Skeletal muscle tissue (tissue), 4 donors: Measurements from ENCODE around the gene FBXO36. TPM values are rescaled to one million over a fixed set of nuclear protein-coding genes. Genes with fewer than 3 reads are reported as not detected.
"Not testable (repeated sequence)": the region's sequence is repeated elsewhere in the genome, so short reads cannot be mapped to it uniquely, and the experiment has no call there.

Experiments
- H3K27ac ChIP-seq: one replicate; pipeline ENCODE4 v1.7.0; 2013; ENCODE audit warnings: mild to moderate bottlenecking, low read depth, low read length, inconsistent platforms
- H3K27me3 ChIP-seq, 3 donors: one replicate each; pipeline ENCODE4 v1.7.0; 2013; ENCODE audit warnings: low read length in 3 of 3; ENCODE audit not compliant: control insufficient read depth in 3 of 3, insufficient read depth in 3 of 3
- H3K36me3 ChIP-seq, 3 donors: one replicate each; pipeline ENCODE4 v1.7.0; 2013; ENCODE audit warnings: low read length in 3 of 3; ENCODE audit not compliant: control insufficient read depth in 3 of 3, insufficient read depth in 3 of 3
- H3K4me1 ChIP-seq, 3 donors: one replicate each; pipeline ENCODE4 v1.7.0; 2013; ENCODE audit warnings: low read length in 3 of 3, mild to moderate bottlenecking in 3 of 3; ENCODE audit not compliant: control insufficient read depth in 3 of 3, insufficient read depth in 3 of 3
- H3K4me3 ChIP-seq, 3 donors: one replicate each; pipeline ENCODE4 v1.7.0; 2013; ENCODE audit warnings: low read length in 3 of 3
- H3K9ac ChIP-seq, 3 donors: one replicate each; pipeline ENCODE4 v1.7.0; 2013; ENCODE audit warnings: low read length in 3 of 3, mild to moderate bottlenecking in 3 of 3, moderate library complexity in 2 of 3, low read depth in 1 of 3
- H3K9me3 ChIP-seq, 3 donors: one replicate each; pipeline ENCODE4 v1.7.0; 2013; ENCODE audit warnings: low read length in 3 of 3; ENCODE audit not compliant: control insufficient read depth in 3 of 3
- total RNA-seq: library from RNA; depleted of rRNA; stranded (reverse); fragments of >200 nt; gene quantifications from one replicate; pipeline ENCODE4 v1.2.3, GENCODE V29; 2014
- donor health status: Osteomylitis.

Gene FBXO36
- total RNA-seq, 1 donor from 2014 or later: 2.1 TPM

DNA sequence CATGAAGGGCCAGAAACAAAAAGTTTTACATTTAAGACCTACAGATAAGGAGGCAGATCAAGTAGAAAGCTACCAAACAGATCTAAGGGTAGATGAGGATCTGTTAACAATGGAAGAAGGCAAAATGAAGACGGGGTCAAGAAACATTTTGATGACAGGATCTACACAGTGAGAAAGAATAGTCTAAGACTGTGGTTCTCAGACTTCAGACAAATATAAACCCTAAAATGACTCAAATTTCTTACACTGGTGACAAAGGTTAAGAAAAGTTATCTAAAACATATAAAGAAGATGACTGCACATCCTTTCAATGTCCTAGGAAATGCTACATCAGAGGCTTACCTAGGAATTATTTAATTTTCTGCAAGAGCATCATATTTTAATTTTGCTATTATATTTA lies 34.9 kb upstream of the FBXO36 start:
- H3K4me1 ChIP-seq: peaks cover 2 to 16% (median 11%) of the 10 kb centered on the region in 3 donors

DNA sequence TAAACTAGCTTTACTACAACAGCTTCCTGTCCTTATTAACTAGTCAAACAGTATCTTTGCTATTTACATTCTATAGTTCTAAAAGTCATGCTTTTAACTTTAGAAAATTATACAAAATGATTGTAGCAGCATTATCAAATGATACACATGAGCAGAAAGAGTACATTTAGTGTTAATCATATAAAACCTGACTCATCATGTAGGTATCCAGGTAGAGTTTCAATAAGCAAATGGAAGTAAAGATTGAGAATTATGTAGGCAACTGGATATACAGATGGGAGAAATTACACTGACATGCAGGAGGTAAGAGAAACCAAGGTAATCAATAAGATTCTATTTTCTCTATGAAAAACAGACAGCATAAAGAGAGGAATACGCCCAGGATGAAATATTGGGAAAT lies 34.3 kb upstream of the FBXO36 start:
- Histone ChIP-seq H3K9ac (no peak overlapping the region), H3K4me3 (no peak overlapping the region), H3K9me3 (no peaks in the 10 kb centered on the region), H3K27ac (no peak overlapping the region), H3K36me3 (no peaks in the 10 kb centered on the region), H3K4me1 (peaks cover 2 to 16% (median 11%) of the 10 kb centered on the region in 3 donors), H3K27me3 (no peaks in the 10 kb centered on the region)

More for the DNA sequence above, 34.9 kb upstream of the FBXO36 start:
- H3K36me3 ChIP-seq: no peaks in the 10 kb centered on the region
- H3K27ac ChIP-seq: no peak overlapping the region
- no peaks in the 10 kb centered on the region for H3K27me3 ChIP-seq
- H3K9me3 ChIP-seq: no peaks in the 10 kb centered on the region
- H3K9ac ChIP-seq: no peak overlapping the region
- no peak overlapping the region for H3K4me3 ChIP-seq

DNA sequence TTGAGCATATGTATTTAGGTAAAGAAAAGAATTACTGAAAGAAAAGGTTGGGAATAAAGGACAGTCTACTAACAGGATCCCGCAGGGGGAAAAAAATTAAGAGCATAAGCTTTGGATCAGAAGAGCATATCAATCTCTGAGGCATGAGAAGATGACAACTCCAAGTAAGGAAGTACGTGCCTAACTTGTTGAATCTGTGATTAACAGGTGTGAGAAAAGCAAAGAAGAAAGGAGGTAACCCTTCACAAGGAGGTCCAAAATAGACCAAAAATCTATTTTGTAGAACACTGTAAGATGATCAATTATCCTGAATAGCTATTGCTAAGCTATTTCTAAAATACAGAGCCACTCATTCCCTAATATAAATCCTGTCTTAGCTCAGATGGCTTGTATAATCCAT lies 33.3 kb upstream of the FBXO36 start:
- H3K4me3 ChIP-seq: no peak overlapping the region
- no peaks in the 10 kb centered on the region for H3K27me3 ChIP-seq
- peaks cover 2 to 21% (median 11%) of the 10 kb centered on the region in 3 donors for H3K4me1 ChIP-seq
- no peaks in the 10 kb centered on the region for H3K36me3 ChIP-seq
- H3K9me3 ChIP-seq: no peaks in the 10 kb centered on the region
- H3K27ac ChIP-seq: no peak overlapping the region
- no peak overlapping the region for H3K9ac ChIP-seq

DNA sequence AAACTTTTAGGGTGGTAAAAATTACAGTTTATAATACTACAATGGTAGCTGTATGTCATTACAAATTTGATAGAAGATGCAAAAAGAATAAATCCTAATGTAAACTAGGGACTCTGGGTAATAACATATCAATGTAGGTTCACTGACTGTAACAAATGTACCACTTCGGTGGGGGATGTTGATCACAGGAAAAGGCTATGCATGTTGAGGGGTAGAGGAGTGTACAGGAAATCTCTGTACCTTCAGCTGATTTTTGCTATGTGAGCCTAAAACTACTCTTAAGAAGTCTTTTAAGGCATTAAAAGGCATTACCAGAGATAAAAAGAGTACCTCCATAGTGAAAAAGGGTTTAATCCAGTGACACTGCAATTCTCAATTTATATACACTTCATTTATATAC lies 25.4 kb upstream of the FBXO36 start:
- H3K4me1 ChIP-seq: peaks cover 4 to 17% (median 11%) of the 10 kb centered on the region in 3 donors
- H3K27ac ChIP-seq: no peak overlapping the region
- no peak overlapping the region for H3K4me3 ChIP-seq
- H3K36me3 ChIP-seq: no peaks in the 10 kb centered on the region
- H3K9me3 ChIP-seq: no peaks in the 10 kb centered on the region
- H3K27me3 ChIP-seq: no peaks in the 10 kb centered on the region
- no peak overlapping the region for H3K9ac ChIP-seq

DNA sequence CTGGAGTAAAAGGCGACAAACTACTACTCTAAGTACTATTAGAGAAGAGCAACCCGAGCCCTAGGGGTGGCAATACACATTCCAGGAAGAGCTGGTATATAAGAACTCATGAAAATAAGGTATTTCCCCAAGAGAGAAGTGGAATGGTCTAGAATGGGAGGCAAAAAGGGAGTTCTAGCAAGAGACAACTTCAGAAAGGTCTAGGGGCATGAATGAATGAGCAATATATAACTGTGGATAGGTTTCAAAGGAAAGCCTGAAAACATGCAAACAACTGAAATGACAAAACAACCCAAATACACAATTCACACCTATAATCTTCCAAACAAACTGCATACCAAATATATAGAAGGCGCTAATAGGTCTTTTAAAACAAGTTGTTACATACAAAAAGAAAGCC lies 22.7 kb upstream of the FBXO36 start:
- H3K36me3 ChIP-seq: peaks cover 0 to 3% (median 0%) of the 10 kb centered on the region in 3 donors
- H3K4me3 ChIP-seq: no peak overlapping the region
- no peak overlapping the region for H3K27ac ChIP-seq
- H3K4me1 ChIP-seq: peaks cover 9 to 16% (median 14%) of the 10 kb centered on the region in 3 donors
- no peak overlapping the region for H3K9ac ChIP-seq
- no peaks in the 10 kb centered on the region for H3K27me3 ChIP-seq
- H3K9me3 ChIP-seq: no peaks in the 10 kb centered on the region

DNA sequence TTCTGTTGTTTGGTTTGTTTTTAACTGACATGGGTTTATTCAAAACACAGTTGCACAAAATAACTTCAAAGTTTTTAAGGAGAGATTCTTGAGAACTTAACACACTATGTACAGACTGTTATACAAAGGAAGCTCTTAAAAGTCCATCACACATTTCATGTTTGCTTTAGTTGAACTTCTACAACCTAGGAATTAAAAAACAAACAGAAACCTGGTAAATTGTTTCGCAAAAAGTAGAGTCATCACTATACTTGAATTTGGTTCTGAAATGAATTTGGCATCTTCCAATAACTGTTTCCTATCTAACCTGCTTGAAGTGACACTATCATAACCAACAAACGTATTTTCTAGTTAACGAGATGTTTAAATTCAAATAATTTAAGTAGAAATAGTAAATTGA lies 22.3 kb upstream of the FBXO36 start:
- Histone ChIP-seq H3K9me3 (no peaks in the 10 kb centered on the region), H3K27ac (no peak overlapping the region), H3K4me3 (no peak overlapping the region), H3K36me3 (peaks cover 0 to 3% (median 0%) of the 10 kb centered on the region in 3 donors), H3K9ac (no peak overlapping the region), H3K27me3 (no peaks in the 10 kb centered on the region), H3K4me1 (peaks cover 5 to 14% (median 12%) of the 10 kb centered on the region in 3 donors)

DNA sequence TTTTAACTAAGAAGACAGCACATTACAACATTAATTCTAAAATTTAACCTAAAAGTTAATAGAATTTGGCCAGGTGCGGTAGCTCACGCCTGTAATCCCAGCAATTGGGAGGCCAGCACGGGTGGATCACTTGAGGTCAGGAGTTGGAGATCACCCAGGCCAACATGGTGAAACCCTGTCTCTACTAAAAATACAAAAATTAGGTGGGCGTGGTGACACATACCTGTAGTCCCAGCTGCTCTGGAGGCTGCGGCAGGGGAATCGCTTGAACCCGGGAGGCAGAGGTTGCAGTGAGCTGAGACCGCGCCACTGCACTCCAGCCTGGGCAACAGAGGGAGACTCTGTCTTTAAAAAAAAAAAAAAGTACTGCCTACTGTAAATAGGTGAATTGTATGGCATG lies 21.8 kb upstream of the FBXO36 start:
- not testable (repeated sequence) for H3K4me3 ChIP-seq, H3K9ac ChIP-seq, H3K27ac ChIP-seq, H3K27me3 ChIP-seq, H3K36me3 ChIP-seq, H3K9me3 ChIP-seq
- peaks cover 5 to 14% (median 13%) of the 10 kb centered on the region in 3 donors for H3K4me1 ChIP-seq

DNA sequence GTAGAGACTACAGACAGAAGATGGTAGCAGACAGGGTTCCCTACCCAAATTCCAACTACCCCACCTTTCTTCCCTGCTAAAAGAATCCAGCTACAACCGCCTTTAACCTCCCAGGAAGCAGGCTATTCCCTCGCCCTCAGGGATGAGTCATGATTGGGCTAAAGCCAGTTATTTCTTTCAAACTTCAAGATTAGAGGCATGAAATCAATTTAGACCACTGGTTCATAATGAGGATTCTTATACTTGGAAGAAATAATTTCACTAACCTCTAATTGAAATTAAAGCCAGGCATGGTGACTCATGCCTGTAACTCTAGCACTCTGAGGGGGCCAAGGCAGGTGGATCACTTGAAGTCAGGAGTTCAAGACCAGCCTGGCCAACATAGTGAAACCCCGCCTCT lies 20.5 kb upstream of the FBXO36 start:
- Histone ChIP-seq H3K4me1 (peaks cover 5 to 14% (median 14%) of the 10 kb centered on the region in 3 donors), H3K4me3 (no peak overlapping the region), H3K27ac (no peak overlapping the region), H3K36me3 (peaks cover 0 to 3% (median 0%) of the 10 kb centered on the region in 3 donors), H3K9me3 (no peaks in the 10 kb centered on the region), H3K9ac (no peak overlapping the region), H3K27me3 (no peaks in the 10 kb centered on the region)

DNA sequence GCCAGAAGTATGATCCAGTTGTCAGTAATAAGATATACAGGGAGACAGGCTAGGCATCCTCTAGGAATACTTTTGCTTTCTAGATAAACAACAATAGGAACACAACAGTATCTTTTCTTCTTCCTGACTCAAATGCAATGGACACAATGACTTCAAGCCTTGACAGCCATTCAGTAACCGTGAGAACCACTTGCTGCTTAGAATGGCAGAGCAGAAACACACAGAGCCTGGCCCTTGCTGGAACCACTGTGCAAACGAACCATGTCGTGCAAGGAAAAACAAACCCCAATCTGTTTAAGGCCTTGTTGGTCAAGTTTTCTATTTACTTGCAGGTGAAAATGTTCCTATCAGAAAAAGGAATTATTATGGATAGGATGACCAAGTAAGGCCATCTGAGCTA lies 19.3 kb upstream of the FBXO36 start:
- H3K9ac ChIP-seq: no peak overlapping the region
- no peaks in the 10 kb centered on the region for H3K9me3 ChIP-seq
- peaks cover 5 to 14% (median 14%) of the 10 kb centered on the region in 3 donors for H3K4me1 ChIP-seq
- no peak overlapping the region for H3K27ac ChIP-seq
- H3K4me3 ChIP-seq: no peak overlapping the region
- H3K36me3 ChIP-seq: peaks cover 0 to 6% (median 0%) of the 10 kb centered on the region in 3 donors
- no peaks in the 10 kb centered on the region for H3K27me3 ChIP-seq

DNA sequence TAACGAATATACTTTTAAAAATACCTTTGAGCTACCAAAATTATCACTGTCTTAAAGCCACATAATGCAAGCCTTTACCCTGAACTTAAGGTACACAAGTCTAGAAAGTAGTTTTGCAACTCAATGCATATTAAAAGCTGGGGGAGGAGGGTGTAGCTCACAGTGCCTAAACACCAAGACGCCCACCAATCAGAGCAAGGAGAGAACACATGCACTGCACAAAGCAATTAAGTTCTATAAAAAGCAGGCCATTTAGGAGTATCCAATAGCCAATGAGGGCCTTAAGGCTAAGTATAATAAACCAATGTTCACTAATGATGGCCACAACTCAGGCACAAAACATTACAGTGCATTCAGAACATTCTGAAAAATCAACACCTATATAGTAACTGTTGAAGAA lies 16.7 kb upstream of the FBXO36 start:
- peaks cover 0 to 7% (median 0%) of the 10 kb centered on the region in 3 donors for H3K36me3 ChIP-seq

More for the DNA sequence above, 16.7 kb upstream of the FBXO36 start:
- Histone ChIP-seq H3K4me1 (peaks cover 8 to 23% (median 19%) of the 10 kb centered on the region in 3 donors), H3K27ac (no peak overlapping the region), H3K9me3 (no peaks in the 10 kb centered on the region), H3K4me3 (no peak overlapping the region), H3K9ac (no peak overlapping the region), H3K27me3 (no peaks in the 10 kb centered on the region)
